MG63 (cell line): ENCODE measurements around the gene ISL1. TPM values are rescaled to one million over a fixed set of nuclear protein-coding genes. Genes with fewer than 3 reads are reported as not detected.

Experiments
- DNase-seq: peaks from one replicate; pipeline ENCODE4 v3.0.0-alpha.2; 2020
- H3K27me3 ChIP-seq: fragments of 250-450 bp; sonication (Bioruptor Pico); 2 replicates; pipeline ENCODE4 v1.5.1; 2020; ENCODE audit warnings: mild to moderate bottlenecking, moderate library complexity
- H3K36me3 ChIP-seq: fragments of 250-450 bp; sonication (Bioruptor Pico); 2 replicates; pipeline ENCODE4 v1.5.1; 2020; ENCODE audit warnings: mild to moderate bottlenecking, moderate library complexity
- H3K4me3 ChIP-seq: fragments of 250-450 bp; sonication (Bioruptor Pico); 2 replicates; pipeline ENCODE4 v1.5.1; 2020; ENCODE audit warnings: mild to moderate bottlenecking, moderate library complexity
- H3K9me3 ChIP-seq: fragments of 250-450 bp; sonication (Bioruptor Pico); 2 replicates; pipeline ENCODE4 v1.5.1; 2020; ENCODE audit warnings: mild to moderate bottlenecking, moderate library complexity
- total RNA-seq: library from RNA; depleted of rRNA; stranded (reverse); fragments of >200 nt; shearing (Covaris generic); gene quantifications from 2 replicates; pipeline ENCODE4 v1.2.3, GENCODE V29; 2014; ENCODE audit warnings: low replicate concordance

ISL1 gene
- total RNA-seq, 1 experiment from 2014 or later, result 0.20 TPM

GRCh38 chr5:51382521-51383130 is 622 bp upstream of the ISL1 start:
- H3K4me3 ChIP-seq, result peak overlapping the region; percentile 57
- H3K36me3 ChIP-seq, result no peaks in the 10 kb centered on the region
- DNase-seq, result no peak
- no peaks in the 10 kb centered on the region for H3K9me3 ChIP-seq
- peaks cover 13% of the 10 kb centered on the region for H3K27me3 ChIP-seq

GRCh38 chr5:51384281-51384840 is 1.1 kb downstream of the ISL1 start:
- Histone ChIP-seq H3K4me3 (peak overlapping the region; percentile 57), H3K36me3 (no peaks in the 10 kb centered on the region), H3K9me3 (no peaks in the 10 kb centered on the region), H3K27me3 (peaks cover 13% of the 10 kb centered on the region)
- DNase-seq, result no peak

- DNase-seq, result no peak
- H3K4me3 ChIP-seq, result no peak overlapping the region
- H3K36me3 ChIP-seq, result no peaks in the 10 kb centered on the region
- peaks cover 13% of the 10 kb centered on the region for H3K27me3 ChIP-seq
- H3K9me3 ChIP-seq, result no peaks in the 10 kb centered on the region
These were observed 2.0 kb downstream of the ISL1 start for GRCh38 chr5:51385216-51385615.

GRCh38 chr5:51386916-51387883 is 4.0 kb downstream of the ISL1 start:
- peak; percentile 27 for DNase-seq
- peak overlapping the region; percentile 39 for H3K4me3 ChIP-seq
- no peaks in the 10 kb centered on the region for H3K36me3 ChIP-seq
- H3K9me3 ChIP-seq, result no peaks in the 10 kb centered on the region
- H3K27me3 ChIP-seq, result peaks cover 13% of the 10 kb centered on the region

- no peaks in the 10 kb centered on the region for H3K9me3 ChIP-seq
- H3K27me3 ChIP-seq, result peaks cover 9% of the 10 kb centered on the region
- no peaks in the 10 kb centered on the region for H3K36me3 ChIP-seq
- H3K4me3 ChIP-seq, result no peak overlapping the region; the same call in 1 of the 2 replicates
- no peak for DNase-seq
These were observed 4.6 kb downstream of the ISL1 start for GRCh38 chr5:51387884-51388275.

- DNase-seq, result no peak
- H3K9me3 ChIP-seq, result no peaks in the 10 kb centered on the region
- no peak overlapping the region for H3K4me3 ChIP-seq
- H3K27me3 ChIP-seq, result peaks cover 7% of the 10 kb centered on the region
- H3K36me3 ChIP-seq, result no peaks in the 10 kb centered on the region
These were observed 5.4 kb downstream of the ISL1 start for GRCh38 chr5:51388488-51389287.

- H3K4me3 ChIP-seq, result no peak overlapping the region
- peaks cover 6% of the 10 kb centered on the region; the same call in 1 of the 2 replicates for H3K27me3 ChIP-seq
These were observed 6.0 kb downstream of the ISL1 start for GRCh38 chr5:51389288-51389576.

GRCh38 chr5:51389577-51390463 is 6.6 kb downstream of the ISL1 start:
- Histone ChIP-seq H3K36me3 (no peaks in the 10 kb centered on the region), H3K9me3 (no peaks in the 10 kb centered on the region), H3K27me3 (peaks cover 2% of the 10 kb centered on the region; the same call in 1 of the 2 replicates), H3K4me3 (no peak overlapping the region)
- no peak for DNase-seq

More at GRCh38 chr5:51389288-51389576, 6.0 kb downstream of the ISL1 start:
- DNase-seq, result no peak
- no peaks in the 10 kb centered on the region for H3K36me3 ChIP-seq
- no peaks in the 10 kb centered on the region for H3K9me3 ChIP-seq

- Histone ChIP-seq H3K27me3 (no peaks in the 10 kb centered on the region; the same call in 1 of the 2 replicates), H3K9me3 (no peaks in the 10 kb centered on the region), H3K4me3 (no peak overlapping the region), H3K36me3 (no peaks in the 10 kb centered on the region)
- DNase-seq, result no peak
These were observed 7.9 kb downstream of the ISL1 start for GRCh38 chr5:51391175-51391574.

- no peak overlapping the region for H3K4me3 ChIP-seq
- no peak for DNase-seq
- no peaks in the 10 kb centered on the region for H3K36me3 ChIP-seq
- H3K9me3 ChIP-seq, result no peaks in the 10 kb centered on the region
- H3K27me3 ChIP-seq, result no peaks in the 10 kb centered on the region; the same call in 1 of the 2 replicates
These were observed 9.5 kb downstream of the ISL1 start for GRCh38 chr5:51392689-51393199.

- Histone ChIP-seq H3K4me3 (no peak overlapping the region), H3K9me3 (no peaks in the 10 kb centered on the region), H3K27me3 (peaks cover 3% of the 10 kb centered on the region), H3K36me3 (no peaks in the 10 kb centered on the region)
- no peak for DNase-seq
These were observed 11.4 kb downstream of the ISL1 start for GRCh38 chr5:51394609-51395008.

- Histone ChIP-seq H3K36me3 (no peaks in the 10 kb centered on the region), H3K4me3 (no peak overlapping the region), H3K27me3 (peaks cover 3% of the 10 kb centered on the region; the same call in 1 of the 2 replicates), H3K9me3 (no peaks in the 10 kb centered on the region)
- no peak for DNase-seq
These were observed 12.0 kb downstream of the ISL1 start for GRCh38 chr5:51395245-51395644.

- no peaks in the 10 kb centered on the region for H3K36me3 ChIP-seq
- H3K27me3 ChIP-seq, result peaks cover 3% of the 10 kb centered on the region; the same call in 1 of the 2 replicates
- no peak overlapping the region for H3K4me3 ChIP-seq
- H3K9me3 ChIP-seq, result no peaks in the 10 kb centered on the region
- DNase-seq, result no peak
These were observed 12.6 kb downstream of the ISL1 start for GRCh38 chr5:51395666-51396356.

- no peak for DNase-seq
- Histone ChIP-seq H3K36me3 (no peaks in the 10 kb centered on the region), H3K9me3 (no peaks in the 10 kb centered on the region), H3K4me3 (no peak overlapping the region), H3K27me3 (peaks cover 3% of the 10 kb centered on the region; the same call in 1 of the 2 replicates)
These were observed 13.5 kb downstream of the ISL1 start for GRCh38 chr5:51396797-51397196.

- peaks cover 3% of the 10 kb centered on the region; the same call in 1 of the 2 replicates for H3K27me3 ChIP-seq
- H3K9me3 ChIP-seq, result no peaks in the 10 kb centered on the region
- H3K4me3 ChIP-seq, result no peak overlapping the region
- no peak for DNase-seq
- no peaks in the 10 kb centered on the region for H3K36me3 ChIP-seq
These were observed 14.7 kb downstream of the ISL1 start for GRCh38 chr5:51397996-51398395.
